H9 (cell line): ENCODE results near the gene SUN2. TPM values are rescaled to one million over a fixed set of nuclear protein-coding genes. Genes with fewer than 3 reads are reported as not detected.

Experiments used
- DNase-seq: peaks from one replicate; pipeline ENCODE4 v3.0.0-alpha.2; 2017
- H2AFZ ChIP-seq: one replicate; pipeline ENCODE4 v1.6.1; 2013; ENCODE audit warnings: mild to moderate bottlenecking, low read length, control low read depth, moderate library complexity
- H2AK5ac ChIP-seq: 2 replicates; pipeline ENCODE4 v1.6.1; 2013; ENCODE audit warnings: low read length, control low read depth, mixed read lengths; ENCODE audit not compliant: insufficient read length
- H2BK120ac ChIP-seq: one replicate; pipeline ENCODE4 v1.6.1; 2013; ENCODE audit warnings: low read depth, mild to moderate bottlenecking, low read length, control low read depth, inconsistent platforms; ENCODE audit not compliant: poor library complexity, severe bottlenecking
- H2BK12ac ChIP-seq: 2 replicates; pipeline ENCODE4 v1.6.1; 2013; ENCODE audit warnings: low read length, control low read depth, mixed read lengths, low read depth; ENCODE audit not compliant: insufficient read length
- H2BK15ac ChIP-seq: 2 replicates; pipeline ENCODE4 v1.6.1; 2013; ENCODE audit warnings: low read depth, low read length, control low read depth
- H2BK20ac ChIP-seq: one replicate; pipeline ENCODE4 v1.6.1; 2013; ENCODE audit warnings: low read depth, mild to moderate bottlenecking, low read length, control low read depth, inconsistent platforms; ENCODE audit not compliant: poor library complexity, severe bottlenecking
- H2BK5ac ChIP-seq: 2 replicates; pipeline ENCODE4 v1.6.1; 2013; ENCODE audit warnings: low read length, control low read depth, mixed read lengths; ENCODE audit not compliant: insufficient read length
- H3K14ac ChIP-seq: 2 replicates; pipeline ENCODE4 v1.6.1; 2013; ENCODE audit warnings: low read length, control low read depth; ENCODE audit not compliant: insufficient read depth
- H3K18ac ChIP-seq: 2 replicates; pipeline ENCODE4 v1.6.1; 2013; ENCODE audit warnings: low read depth, mild to moderate bottlenecking, mixed read lengths, low read length, control low read depth; ENCODE audit not compliant: insufficient read length
- H3K23ac ChIP-seq: 2 replicates; pipeline ENCODE4 v1.6.1; 2013; ENCODE audit warnings: low read length, control low read depth, mixed read lengths, low read depth; ENCODE audit not compliant: insufficient read length
- H3K23me2 ChIP-seq: 2 replicates; pipeline ENCODE4 v1.6.1; 2013; ENCODE audit warnings: low read depth, mild to moderate bottlenecking, mixed read lengths, low read length, control low read depth; ENCODE audit not compliant: insufficient read length, poor library complexity, severe bottlenecking
- H3K27ac ChIP-seq: 2 replicates; pipeline ENCODE4 v1.5.1; 2013; ENCODE audit warnings: low read length, control low read depth, mixed read lengths, low read depth; ENCODE audit not compliant: insufficient read length
- H3K27me3 ChIP-seq: 2 replicates; pipeline ENCODE4 v1.6.1; 2013; ENCODE audit warnings: low read length, control low read depth, inconsistent platforms; ENCODE audit not compliant: insufficient read depth
- H3K4ac ChIP-seq: 2 replicates; pipeline ENCODE4 v1.6.1; 2013; ENCODE audit warnings: low read depth, mild to moderate bottlenecking, control low read depth, inconsistent platforms, low read length, moderate library complexity
- H3K4me1 ChIP-seq: 2 replicates; pipeline ENCODE4 v1.6.1; 2013; ENCODE audit warnings: low read length, control low read depth, inconsistent platforms; ENCODE audit not compliant: insufficient read depth
- H3K4me2 ChIP-seq: 2 replicates; pipeline ENCODE4 v1.6.1; 2013; ENCODE audit warnings: low read length, control low read depth, mixed read lengths; ENCODE audit not compliant: insufficient read length, insufficient read depth
- H3K56ac ChIP-seq: 2 replicates; pipeline ENCODE4 v1.6.1; 2013; ENCODE audit warnings: low read depth, mild to moderate bottlenecking, mixed read lengths, low read length, control low read depth; ENCODE audit not compliant: insufficient read length
- H3K79me1 ChIP-seq: 2 replicates; pipeline ENCODE4 v1.6.1; 2013; ENCODE audit warnings: low read depth, mild to moderate bottlenecking, moderate library complexity, low read length, control low read depth, inconsistent platforms; ENCODE audit not compliant: insufficient read depth, poor library complexity, severe bottlenecking
- H3K79me2 ChIP-seq: 2 replicates; pipeline ENCODE4 v1.6.1; 2013; ENCODE audit warnings: low read length, control low read depth, inconsistent platforms; ENCODE audit not compliant: insufficient read depth
- H3K9ac ChIP-seq: 2 replicates; pipeline ENCODE4 v1.6.1; 2013; ENCODE audit warnings: low read length, control low read depth, mixed read lengths; ENCODE audit not compliant: insufficient read length; ENCODE audit errors: extremely low read depth
- H3K9me3 ChIP-seq: one replicate; pipeline ENCODE4 v1.6.1; 2013; ENCODE audit warnings: low read depth, low read length, inconsistent platforms; ENCODE audit not compliant: control insufficient read depth
- H3T11ph ChIP-seq: one replicate; pipeline ENCODE4 v1.6.1; 2013; ENCODE audit warnings: mild to moderate bottlenecking, low read length, control low read depth, inconsistent platforms
- H4K20me1 ChIP-seq: one replicate; pipeline ENCODE4 v1.6.1; 2013; ENCODE audit not compliant: control insufficient read depth, insufficient read length, insufficient read depth
- H4K5ac ChIP-seq: 2 replicates; pipeline ENCODE4 v1.6.1; 2013; ENCODE audit warnings: low read depth, mild to moderate bottlenecking, mixed read lengths, low read length, control low read depth; ENCODE audit not compliant: insufficient read length
- H4K8ac ChIP-seq: replicated peaks from 2 replicates; pipeline ENCODE4 v1.6.1; 2013; ENCODE audit warnings: low read length, control low read depth, mixed read lengths, low read depth; ENCODE audit not compliant: insufficient read length
- H4K91ac ChIP-seq: 2 replicates; pipeline ENCODE4 v1.6.1; 2013; ENCODE audit warnings: low read depth, mild to moderate bottlenecking, moderate library complexity, mixed read lengths, low read length, control low read depth; ENCODE audit not compliant: insufficient read length
- H3K27ac Mint-ChIP-seq, 3 experiments: 2 replicates in 2 of 3; 3 replicates in 1 of 3; pipeline ENCODE4 v1.8.0; 2020 to 2021; ENCODE audit warnings: mixed read lengths in 3 of 3, mild to moderate bottlenecking in 1 of 3, moderate library complexity in 1 of 3
- H3K27me3 Mint-ChIP-seq: 2 replicates; pipeline ENCODE4 v1.8.0; 2021; ENCODE audit warnings: low read depth, mild to moderate bottlenecking, moderate library complexity, mixed read lengths
- H3K36me3 Mint-ChIP-seq, 3 experiments: 2 replicates in 2 of 3; 3 replicates in 1 of 3; pipeline ENCODE4 v1.8.0; 2020 to 2021; ENCODE audit warnings: low read depth in 3 of 3, mixed read lengths in 3 of 3; ENCODE audit not compliant: insufficient read depth in 1 of 3
- H3K4me1 Mint-ChIP-seq, 2 experiments: 2 replicates each; pipeline ENCODE4 v1.8.0; 2020; ENCODE audit warnings: mixed read lengths in 2 of 2
- H3K4me3 Mint-ChIP-seq, 2 experiments: 2 replicates in 1 of 2; 3 replicates in 1 of 2; pipeline ENCODE4 v1.8.0; 2020 to 2021; ENCODE audit warnings: mild to moderate bottlenecking in 2 of 2, mixed read lengths in 2 of 2, moderate library complexity in 1 of 2
- H3K9me3 Mint-ChIP-seq, 2 experiments: 2 replicates in 1 of 2; 3 replicates in 1 of 2; pipeline ENCODE4 v1.8.0; 2020; ENCODE audit warnings: mild to moderate bottlenecking in 2 of 2, mixed read lengths in 2 of 2, moderate library complexity in 1 of 2
- CTCF ChIP-seq: fragments of 200-600 bp; sonication (generic); conservative IDR thresholded peaks from 3 replicates; pipeline ENCODE4 v1.8.0; 2021; ENCODE audit warnings: antibody characterized with exemption, mild to moderate bottlenecking
- WGBS: extraction: QIAGEN DNeasy Blood & Tissue Kit; methylation state at CpG from one replicate; pipeline ENCODE4 v1.1.7; 2013; ENCODE audit warnings: missing lambda C conversion rate, low lambda C conversion rate, mixed read lengths; ENCODE audit not compliant: insufficient read length; ENCODE audit errors: extremely low coverage; 5-methylcytosine and 5-hydroxymethylcytosine counted together
- total RNA-seq: library from RNA; stranded (reverse); gene quantifications from 2 replicates; pipeline ENCODE4 v1.2.1, GENCODE V29; 2021

SUN2 gene
- total RNA-seq, 1 experiment from 2014 or later, result 12.0 TPM

DNA sequence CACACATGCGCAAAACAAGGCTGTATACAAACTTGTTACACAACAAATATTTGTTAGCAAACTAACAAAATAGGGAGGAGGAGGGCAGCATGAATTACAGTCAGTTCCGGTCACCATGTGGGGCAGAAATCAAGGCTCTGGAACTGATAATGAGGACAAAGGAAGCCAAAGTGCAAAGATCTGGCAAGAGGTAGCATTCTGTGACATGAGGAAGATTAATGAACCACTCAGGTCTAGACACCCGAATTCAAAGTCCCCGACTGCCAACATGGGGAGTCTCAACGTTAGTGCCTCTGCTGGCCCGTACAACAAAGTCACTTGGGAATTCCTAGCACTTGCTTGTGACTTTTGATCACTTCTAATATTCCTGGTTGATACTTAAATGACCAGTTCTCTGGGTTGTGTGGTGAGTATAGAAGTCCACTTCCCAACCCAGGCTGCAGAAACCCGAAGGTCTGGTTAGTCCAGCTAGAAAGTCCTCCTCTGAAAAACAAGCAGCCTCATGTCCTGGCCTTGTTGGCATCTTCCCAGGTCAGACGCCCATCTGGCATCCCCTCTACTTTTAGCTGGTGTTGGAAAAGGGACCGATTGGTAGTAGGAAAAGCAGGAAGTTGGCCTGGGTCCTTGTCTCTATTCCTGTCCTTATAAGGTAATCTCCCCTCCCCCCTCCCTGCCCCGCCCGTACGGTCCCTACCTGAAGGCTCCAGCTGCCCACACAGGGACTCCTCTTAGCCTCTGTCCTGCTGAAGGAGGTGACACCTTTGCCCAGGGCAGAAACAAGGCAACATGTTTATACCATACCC lies 1.6 kb downstream of the SUN2 start:
- H3K79me1 ChIP-seq, result no peaks in the 10 kb centered on the region
- Mint-ChIP-seq H3K27me3 (peaks cover 5% of the 10 kb centered on the region), H3K4me3 (peak overlapping the region; percentile 61 to 83), H3K36me3 (peaks cover 0 to 15% (median 5%) of the 10 kb centered on the region in 3 experiments; a peak in 4 of 7 replicates), H3K4me1 (peaks cover 23 to 25% of the 10 kb centered on the region in 2 experiments), H3K27ac (peak overlapping the region in 1 of 3 experiments; percentile 75; a peak in 1 of 7 replicates), H3K9me3 (no peaks in the 10 kb centered on the region)
- H3K14ac ChIP-seq, result peak overlapping the region; percentile 54; the same call in 1 of the 2 replicates
- H2BK5ac ChIP-seq, result no peak overlapping the region
- H3K4me2 ChIP-seq, result peak overlapping the region; percentile 57
- H3K9me3 ChIP-seq, result no peaks in the 10 kb centered on the region
- H2AK5ac ChIP-seq, result no peak overlapping the region
- TF ChIP-seq CTCF, result no peak
- H3K4ac ChIP-seq, result no peak overlapping the region
- H3T11ph ChIP-seq, result no peak overlapping the region
- no peak overlapping the region for H2BK12ac ChIP-seq
- H3K79me2 ChIP-seq, result no peaks in the 10 kb centered on the region
- no peak overlapping the region for H3K9ac ChIP-seq
- WGBS, result no CpG with 5 or more reads among the region's 12 CpGs
- H4K8ac ChIP-seq, result no peak overlapping the region
- H4K91ac ChIP-seq, result no peak overlapping the region
- H2BK15ac ChIP-seq, result no peak overlapping the region
- H3K18ac ChIP-seq, result peak overlapping the region; percentile 27
- H4K20me1 ChIP-seq, result no peaks in the 10 kb centered on the region
- H2AFZ ChIP-seq, result no peak overlapping the region
- no peak overlapping the region for H2BK120ac ChIP-seq
- H2BK20ac ChIP-seq, result no peak overlapping the region
- H3K27me3 ChIP-seq, result no peaks in the 10 kb centered on the region; the same call in 1 of the 2 replicates
- H3K4me1 ChIP-seq, result peaks cover 5% of the 10 kb centered on the region; the same call in 1 of the 2 replicates
- H4K5ac ChIP-seq, result no peak overlapping the region
- H3K23ac ChIP-seq, result no peak overlapping the region
- H3K23me2 ChIP-seq, result peaks cover 9% of the 10 kb centered on the region
- no peak overlapping the region for H3K27ac ChIP-seq
- H3K56ac ChIP-seq, result no peak overlapping the region
- peak; percentile 76 for DNase-seq
